Measurements from ENCODE around the gene EEF1AKMT3.

EEF1AKMT3 gene

DNA sequence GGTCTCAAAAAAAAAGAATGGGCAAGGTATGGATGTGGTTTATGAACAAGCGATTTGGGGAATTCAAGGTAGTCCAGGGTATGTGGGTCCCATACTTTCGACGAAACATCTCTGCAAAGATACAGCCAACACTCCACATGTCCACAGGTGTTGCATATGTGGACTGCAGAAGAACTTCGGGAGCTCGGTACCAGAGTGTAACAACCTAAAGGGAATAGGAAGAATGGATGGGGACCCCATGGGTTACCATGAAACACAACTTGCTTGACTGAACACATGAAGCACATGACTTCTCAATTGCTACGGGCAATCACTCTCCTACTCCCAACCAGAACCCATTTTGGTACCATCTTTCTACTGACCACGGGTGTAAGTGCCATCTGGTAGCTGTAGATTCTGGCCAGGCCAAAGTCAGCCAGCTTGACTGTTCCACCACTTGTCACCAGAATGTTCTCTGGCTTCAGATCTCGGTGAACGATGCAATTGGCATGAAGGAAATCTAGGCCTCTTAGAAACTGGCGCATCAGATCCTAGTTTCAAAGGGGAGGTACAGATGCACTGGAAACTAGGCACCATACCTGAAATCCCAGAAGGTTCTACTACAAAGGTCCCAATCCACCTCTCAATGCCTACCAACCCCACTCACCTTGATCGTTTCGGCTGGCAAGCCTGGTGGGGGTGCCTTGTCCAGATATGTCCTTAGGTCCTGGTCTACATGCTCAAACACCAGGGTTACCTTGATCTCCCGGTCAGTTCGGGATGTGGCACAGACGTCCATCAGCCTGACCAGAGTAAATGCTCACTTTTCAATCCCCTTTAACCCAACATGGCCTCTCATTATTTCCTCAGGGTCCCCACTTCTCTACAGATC, 21.6 kb upstream of the EEF1AKMT3 start:
- DNase-seq: no peak

GRCh38 chr12:57751432-57751787, 21.0 kb upstream of the EEF1AKMT3 start:
- DNase-seq: no peak

DNA sequence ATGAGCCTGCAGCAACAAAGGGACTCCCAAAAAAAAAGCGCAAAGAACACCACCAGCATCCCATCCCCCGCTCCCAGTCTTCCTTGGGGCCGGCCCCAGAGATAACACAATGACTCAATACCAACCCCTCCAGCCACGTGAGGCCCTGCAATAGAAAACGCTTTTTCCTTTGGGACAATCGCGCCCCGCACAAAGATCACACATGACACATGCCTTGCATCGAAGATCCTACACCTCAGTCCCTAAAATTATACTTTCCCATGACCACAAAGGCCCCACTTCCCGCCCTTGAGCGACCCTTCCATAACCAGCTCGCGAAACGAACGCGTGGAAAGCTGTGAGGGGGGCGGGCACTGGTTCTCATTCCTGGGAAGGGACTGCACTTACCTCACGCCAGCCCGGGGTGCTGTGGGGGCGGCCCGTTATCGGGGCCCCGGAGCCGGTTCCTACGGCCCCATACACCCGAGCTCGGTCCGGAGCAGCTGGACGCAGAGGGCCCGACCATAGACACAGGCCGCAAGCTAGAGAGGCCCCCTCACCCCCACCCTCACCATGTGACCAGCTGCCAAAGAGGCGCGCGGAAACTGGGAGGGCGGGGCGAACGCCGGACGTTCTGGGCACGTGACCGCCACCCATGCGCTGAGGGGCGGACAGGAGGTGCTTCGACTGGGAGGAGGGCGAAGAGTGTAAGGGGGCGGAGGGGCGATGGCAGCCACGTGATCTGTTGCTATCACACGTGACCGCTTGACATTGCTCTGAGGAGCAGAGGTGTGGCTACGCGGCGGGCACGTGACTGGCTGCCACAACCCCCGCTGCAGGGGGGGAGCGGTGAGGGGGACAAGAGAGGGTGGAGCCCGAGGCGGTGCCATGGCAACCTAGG, 20.4 kb upstream of the EEF1AKMT3 start, which contains the start of gene CDK4:
Gene CDK4, minus strand, starts transcription at position 523 of the 880 bp plus-strand sequence. CDS start 593 bp downstream, outside the sequence.
- DNase-seq: peak; percentile 91 to 100 (median 100)

- DNase-seq: no peak
Measured at GRCh38 chr12:57752668-57753000, 19.8 kb upstream of the EEF1AKMT3 start.

- DNase-seq: peak in 1 of 51 donors; percentile 1
Measured at GRCh38 chr12:57753756-57754337, 18.6 kb upstream of the EEF1AKMT3 start.

GRCh38 chr12:57754411-57755193, 17.8 kb upstream of the EEF1AKMT3 start, which contains the start of gene MARCHF9:
Gene MARCHF9 (plus strand): TSS chr12:57755103. CDS start chr12:57755529, 426 bp downstream.
- DNase-seq: peak in 29 of 51 donors; percentile 6 to 68 (median 38)

DNA sequence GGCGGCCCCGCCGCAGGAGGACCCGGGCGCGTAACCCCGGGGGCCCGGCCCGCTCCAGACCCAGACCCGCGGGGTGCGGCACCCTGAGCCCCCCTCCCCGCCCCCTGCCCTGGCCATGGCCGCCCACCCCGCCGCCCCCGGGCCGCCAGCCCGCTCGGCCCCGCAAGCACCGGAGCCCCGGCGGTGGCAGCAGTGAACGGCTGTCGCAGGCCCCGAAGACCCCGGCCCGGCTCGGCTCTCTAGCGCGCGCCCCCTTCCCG, 17.3 kb upstream of the EEF1AKMT3 start:
- no peak for DNase-seq

DNA sequence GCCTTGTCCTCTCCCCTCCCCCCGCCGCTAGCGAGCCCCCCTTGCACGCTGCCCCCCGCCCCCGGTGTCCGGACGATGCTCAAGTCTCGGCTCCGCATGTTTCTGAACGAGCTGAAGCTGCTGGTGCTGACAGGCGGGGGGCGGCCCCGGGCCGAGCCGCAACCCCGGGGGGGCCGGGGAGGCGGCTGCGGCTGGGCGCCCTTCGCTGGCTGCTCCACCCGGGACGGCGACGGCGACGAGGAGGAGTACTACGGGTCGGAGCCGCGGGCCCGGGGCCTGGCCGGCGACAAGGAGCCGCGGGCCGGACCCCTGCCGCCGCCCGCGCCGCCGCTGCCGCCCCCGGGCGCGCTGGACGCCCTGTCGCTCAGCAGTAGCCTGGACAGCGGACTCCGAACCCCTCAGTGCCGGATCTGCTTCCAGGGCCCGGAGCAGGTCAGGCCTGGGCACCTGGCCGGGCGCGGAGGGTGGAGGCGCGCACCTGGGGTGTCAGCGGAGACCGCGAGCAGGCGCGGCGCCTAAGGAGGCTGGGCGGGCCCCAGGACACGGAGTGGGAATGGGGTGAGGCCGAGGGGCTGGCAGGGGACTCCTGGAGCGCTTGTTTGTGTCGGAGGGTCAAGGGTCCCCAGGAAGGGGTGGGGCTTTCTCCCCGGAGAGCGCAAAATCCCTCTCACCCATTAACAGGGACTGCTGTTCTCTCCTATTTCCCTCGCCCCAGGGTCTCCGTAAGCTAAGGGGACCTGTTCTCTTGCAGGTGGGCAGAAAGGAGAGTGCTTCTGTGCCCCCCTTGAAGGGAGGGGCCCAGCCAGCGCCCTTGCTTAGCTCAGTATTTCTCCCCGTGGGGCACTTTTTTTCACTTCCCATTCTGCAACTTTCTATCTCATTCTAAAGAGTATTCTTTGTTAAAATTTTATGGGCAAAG, 16.7 kb upstream of the EEF1AKMT3 start:
- DNase-seq: peak in 10 of 51 donors; percentile 2 to 40 (median 24)

- DNase-seq: peak in 5 of 51 donors; percentile 12 to 23 (median 14)
Measured at GRCh38 chr12:57756406-57757341, 15.7 kb upstream of the EEF1AKMT3 start.

DNA sequence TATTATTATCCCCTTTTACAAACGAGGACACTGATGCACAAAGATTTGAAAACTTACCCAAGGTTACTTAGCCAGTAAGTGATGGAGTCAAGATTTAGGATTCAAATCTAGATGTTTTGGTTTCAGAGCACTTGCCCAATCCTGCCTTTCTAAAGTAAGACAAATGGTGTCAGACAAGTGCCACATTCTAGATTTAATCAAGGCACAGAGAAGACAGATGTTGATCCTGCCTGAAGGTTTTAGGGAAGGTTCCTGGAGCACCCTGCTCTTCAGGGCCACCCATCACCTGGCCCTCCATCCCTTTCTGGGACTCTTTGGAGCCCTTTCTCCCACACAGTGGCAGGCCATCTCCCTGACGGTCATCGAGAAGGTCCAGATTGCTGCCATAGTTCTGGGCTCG, 14.6 kb upstream of the EEF1AKMT3 start:
- DNase-seq: no peak

DNA sequence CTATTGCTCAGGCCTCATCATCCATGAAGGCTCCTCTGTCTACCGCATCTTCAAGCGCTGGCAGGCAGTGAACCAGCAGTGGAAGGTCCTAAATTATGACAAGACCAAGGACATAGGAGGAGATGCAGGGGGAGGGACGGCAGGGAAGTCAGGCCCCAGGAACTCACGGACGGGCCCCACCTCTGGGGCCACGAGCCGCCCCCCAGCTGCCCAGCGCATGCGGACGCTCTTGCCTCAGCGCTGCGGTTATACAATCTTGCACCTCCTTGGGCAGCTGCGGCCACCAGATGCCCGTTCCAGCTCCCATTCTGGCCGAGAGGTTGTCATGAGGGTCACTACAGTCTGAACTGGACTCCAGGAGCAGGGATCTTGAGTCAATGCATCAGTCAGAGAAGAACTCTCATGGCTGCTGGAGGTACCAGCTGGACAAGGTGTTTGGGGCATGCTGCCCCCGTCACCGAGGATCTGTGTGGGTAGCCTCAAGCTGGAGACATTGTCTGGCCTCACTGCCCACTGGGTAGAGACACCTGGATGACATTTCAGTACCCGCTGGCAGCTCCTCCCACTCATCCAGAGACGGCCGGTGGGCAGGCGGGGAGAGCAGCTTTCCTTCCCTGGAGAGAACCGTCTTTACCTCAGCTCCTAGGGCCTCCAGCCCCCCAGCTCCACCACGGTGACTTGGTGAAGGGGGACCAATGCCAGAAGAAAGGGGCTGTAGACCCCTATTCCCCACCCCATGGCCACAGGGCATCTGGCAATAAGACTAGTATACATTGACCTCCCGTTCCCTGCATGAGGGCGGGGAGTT, 13.7 kb upstream of the EEF1AKMT3 start:
- DNase-seq: no peak

- DNase-seq: no peak
Measured at GRCh38 chr12:57759360-57759980, 12.9 kb upstream of the EEF1AKMT3 start.

- DNase-seq: no peak
Measured at GRCh38 chr12:57760347-57760982, 11.9 kb upstream of the EEF1AKMT3 start.

DNA sequence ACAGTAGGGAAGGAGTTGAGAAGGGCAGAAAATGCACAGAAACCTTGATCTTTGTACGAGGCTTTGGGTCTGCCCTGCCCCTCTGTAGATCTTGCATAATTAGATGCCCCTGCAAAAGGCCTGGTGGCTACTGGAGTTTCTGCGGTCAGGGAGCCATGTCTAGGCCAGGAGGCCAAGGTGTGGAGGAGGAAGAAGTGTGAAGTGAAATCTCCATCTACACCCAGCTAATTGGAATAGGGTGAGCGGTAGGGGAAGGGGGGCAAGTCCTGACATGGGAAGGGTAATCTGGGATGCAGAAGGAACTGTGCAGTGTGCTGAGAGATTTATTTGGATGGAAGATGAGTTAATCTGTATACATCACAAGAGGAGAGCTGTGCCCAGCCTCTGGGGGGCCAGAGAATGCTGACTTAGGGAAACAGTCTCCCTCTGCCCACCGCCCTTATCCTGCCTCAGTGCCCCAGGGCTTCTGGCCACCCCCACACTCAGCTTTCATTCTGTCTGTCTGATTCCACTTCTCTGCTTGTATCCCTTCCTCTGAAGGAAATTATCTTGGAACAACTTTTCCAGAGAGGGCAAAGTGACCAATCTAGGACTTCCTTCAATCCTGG, 10.9 kb upstream of the EEF1AKMT3 start:
- no peak for DNase-seq

DNA sequence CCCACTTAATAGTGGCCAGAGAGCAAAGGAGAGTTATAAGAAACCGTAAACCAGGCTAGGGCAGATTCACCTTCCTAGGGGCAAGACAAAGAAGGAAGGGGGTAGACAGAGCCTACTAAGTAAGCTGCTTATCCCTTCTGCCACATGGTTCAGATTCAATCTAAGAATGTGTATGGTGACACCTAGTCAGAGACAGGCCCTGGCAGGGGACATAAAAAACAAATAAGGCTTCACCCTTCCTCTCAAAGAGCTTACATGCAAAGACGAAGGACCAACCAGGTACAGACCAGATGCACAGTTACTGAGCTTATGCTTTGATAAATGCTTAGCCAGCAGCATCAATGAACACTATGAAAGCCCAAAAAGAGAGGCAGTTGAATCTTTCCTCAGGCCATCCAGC, 10.0 kb upstream of the EEF1AKMT3 start:
- DNase-seq: no peak

- DNase-seq: no peak
Measured at GRCh38 chr12:57763881-57764661, 8.3 kb upstream of the EEF1AKMT3 start.
